Subcutaneous adipose tissue (tissue), 4 donors: Measurements from ENCODE around the gene OSGEPL1. TPM values are rescaled to one million over a fixed set of nuclear protein-coding genes. Genes with fewer than 3 reads are reported as not detected.

ENCODE experiments used
- CTCF ChIP-seq: fragments of 450-650 bp; IDR thresholded peaks from one replicate; pipeline ENCODE4 v1.5.1; 2016; ENCODE audit warnings: low read depth, mild to moderate bottlenecking, control low read depth, antibody characterized with exemption, moderate library complexity
- total RNA-seq, 4 donors: library from RNA; depleted of rRNA; stranded (reverse); fragments of >200 nt; gene quantifications; one replicate each; pipeline ENCODE4 v1.1.0, GENCODE V29; 2016

OSGEPL1 gene
- total RNA-seq, 4 donors from 2014 or later = 2.8 to 8.7 (median 7.2) TPM

- TF ChIP-seq CTCF = no peak
Observed at GRCh38 chr2:189797902-189798301, 35.3 kb upstream of the OSGEPL1 start.

GRCh38 chr2:189794310-189794709 is 31.7 kb upstream of the OSGEPL1 start:
- TF ChIP-seq CTCF = no peak

GRCh38 chr2:189791338-189792042 is 28.9 kb upstream of the OSGEPL1 start:
- no peak for TF ChIP-seq CTCF

GRCh38 chr2:189783927-189784867 is 21.6 kb upstream of the OSGEPL1 start, which contains the start of the genes ORMDL1 and PMS1:
TSS of gene ORMDL1 (minus strand) at chr2:189784339. CDS start at chr2:189782595, 1,744 bp downstream.
TSS of gene PMS1 (plus strand) at chr2:189784450. CDS start at chr2:189791810, 7,360 bp downstream.
- no peak for TF ChIP-seq CTCF

GRCh38 chr2:189783451-189783926 is 20.9 kb upstream of the OSGEPL1 start:
- TF ChIP-seq CTCF = no peak

- no peak for TF ChIP-seq CTCF
Observed at GRCh38 chr2:189782221-189782671, 19.7 kb upstream of the OSGEPL1 start.

- no peak for TF ChIP-seq CTCF
Observed at GRCh38 chr2:189772212-189772611, 9.6 kb upstream of the OSGEPL1 start.
